PC-3 (cell line): ENCODE results near the gene FAM50B.

Source experiments
- EZH2 ChIP-seq: fragments of 300-600 bp; sonication (generic); IDR thresholded peaks from one replicate; pipeline ENCODE4 v1.6.1; 2017; ENCODE audit warnings: antibody characterized with exemption, mild to moderate bottlenecking, low read length; ENCODE audit not compliant: unreplicated experiment
- EZH2phosphoT487 ChIP-seq: fragments of 300-600 bp; sonication (generic); IDR thresholded peaks from 2 replicates; pipeline ENCODE4 v1.6.1; 2018; ENCODE audit warnings: mild to moderate bottlenecking, antibody characterized with exemption, low read length, borderline replicate concordance
- TF ChIP-seq, protein P1 (sequence below): fragments of 300-600 bp; sonication (generic); conservative IDR thresholded peaks from 2 replicates; pipeline ENCODE4 v1.5.1; 2017; ENCODE audit warnings: antibody characterized with exemption, low read depth, mild to moderate bottlenecking, low read length

DNA sequence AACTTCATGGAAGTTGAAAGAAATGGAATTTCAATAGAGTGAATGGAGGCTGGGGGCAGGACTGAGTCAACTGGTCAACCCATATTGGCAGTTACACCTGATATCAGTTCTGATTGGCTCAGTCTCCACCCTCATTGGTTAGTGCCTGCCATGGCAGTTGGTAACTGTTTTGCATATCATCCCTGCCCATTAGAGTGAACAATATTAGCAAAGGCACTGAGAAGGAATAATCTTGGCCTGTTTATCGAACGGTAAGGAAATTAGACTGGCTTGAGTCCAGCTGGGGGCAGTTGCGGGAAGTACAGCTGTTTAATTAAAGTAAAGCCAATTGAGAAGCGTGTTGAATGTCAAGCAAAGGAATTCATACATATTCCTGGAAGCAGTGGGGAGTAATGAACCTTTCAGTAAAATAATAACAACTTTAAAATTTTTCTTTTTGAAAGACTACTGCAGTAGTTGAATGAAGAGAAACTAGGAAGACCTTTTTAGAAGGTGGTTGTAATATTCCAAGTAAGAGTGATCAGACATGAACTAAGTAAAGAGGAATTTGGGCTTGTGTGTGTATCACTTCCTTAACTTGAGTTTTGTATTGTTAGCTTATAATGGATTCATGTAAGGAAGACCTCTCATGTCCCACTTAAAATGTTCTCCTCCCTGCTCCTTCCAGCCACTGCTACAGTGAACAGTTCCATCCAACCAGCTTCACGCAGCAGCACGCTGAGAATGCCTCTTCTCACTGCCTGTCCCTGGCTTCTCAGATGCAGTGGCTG lies 17.2 kb upstream of the FAM50B start:
- TF ChIP-seq, protein P1, sequence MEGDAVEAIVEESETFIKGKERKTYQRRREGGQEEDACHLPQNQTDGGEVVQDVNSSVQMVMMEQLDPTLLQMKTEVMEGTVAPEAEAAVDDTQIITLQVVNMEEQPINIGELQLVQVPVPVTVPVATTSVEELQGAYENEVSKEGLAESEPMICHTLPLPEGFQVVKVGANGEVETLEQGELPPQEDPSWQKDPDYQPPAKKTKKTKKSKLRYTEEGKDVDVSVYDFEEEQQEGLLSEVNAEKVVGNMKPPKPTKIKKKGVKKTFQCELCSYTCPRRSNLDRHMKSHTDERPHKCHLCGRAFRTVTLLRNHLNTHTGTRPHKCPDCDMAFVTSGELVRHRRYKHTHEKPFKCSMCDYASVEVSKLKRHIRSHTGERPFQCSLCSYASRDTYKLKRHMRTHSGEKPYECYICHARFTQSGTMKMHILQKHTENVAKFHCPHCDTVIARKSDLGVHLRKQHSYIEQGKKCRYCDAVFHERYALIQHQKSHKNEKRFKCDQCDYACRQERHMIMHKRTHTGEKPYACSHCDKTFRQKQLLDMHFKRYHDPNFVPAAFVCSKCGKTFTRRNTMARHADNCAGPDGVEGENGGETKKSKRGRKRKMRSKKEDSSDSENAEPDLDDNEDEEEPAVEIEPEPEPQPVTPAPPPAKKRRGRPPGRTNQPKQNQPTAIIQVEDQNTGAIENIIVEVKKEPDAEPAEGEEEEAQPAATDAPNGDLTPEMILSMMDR = no peak
- TF ChIP-seq EZH2phosphoT487 = no peak
- TF ChIP-seq EZH2 = no peak
